HepG2 (cell line): Measurements from ENCODE around the gene NRDC. TPM values are rescaled to one million over a fixed set of nuclear protein-coding genes. Genes with fewer than 3 reads are reported as not detected.

Source experiments
- ATAC-seq: fragments of 200-7000 bp; cut with Tn5 transposase; 3 replicates; pipeline ENCODE4 v1.9.1; 2020; ENCODE audit warnings: mild to moderate bottlenecking, moderate library complexity
- BruUV-seq: library from RNA; stranded (reverse); fragments of 400-500 nt; replicated peaks from 2 replicates; lab custom pipeline; 2021; lab: Mats Ljungman, UMichigan
- CTCF ChIA-PET: fragments of 300-600 bp; formaldehyde crosslinking; extraction: SDS; loops from one replicate; lab custom pipeline; 2021; ENCODE audit warnings: low total read pairs, inconsistent platforms, low intra/inter-chr PET ratio; lab: Yijun Ruan, JAX
- POLR2A ChIA-PET: fragments of 350-600 bp; sonication (Branson Sonifier 250); formaldehyde crosslinking; loops from one replicate; lab custom pipeline; 2020; ENCODE audit warnings: antibody characterized with exemption, inconsistent platforms; lab: Yijun Ruan, JAX
- DNase-seq: peaks from one replicate; pipeline ENCODE4 v3.0.0-alpha.2; 2015; ENCODE audit warnings: low spot score
- FAIRE-seq: peaks from 3 replicates; lab custom pipeline; 2011; peaks lifted over from hg19 to GRCh38; lab: Jason Lieb, UNC
- H2AFZ ChIP-seq: one replicate; pipeline ENCODE4 v1.6.1; 2011; ENCODE audit warnings: low read length, inconsistent platforms
- H3K27ac ChIP-seq: fragments of 300-600 bp; 3 replicates; pipeline ENCODE4 v1.8.0; 2011; ENCODE audit warnings: mixed run types, mild to moderate bottlenecking, mixed read lengths, low read length, inconsistent platforms; ENCODE audit not compliant: insufficient read depth; ENCODE audit errors: extremely low read length
- H3K27me3 ChIP-seq, 2 experiments: fragments of 200-600 bp in 1 of 2; 2 replicates in 1 of 2; 3 replicates in 1 of 2; pipeline versions ENCODE4 v1.6.0 to v1.8.0; 2011; ENCODE audit warnings: low read length in 2 of 2, mild to moderate bottlenecking in 2 of 2, moderate library complexity in 2 of 2, inconsistent platforms in 1 of 2; ENCODE audit not compliant: insufficient read depth in 2 of 2, control insufficient read depth in 1 of 2
- H3K36me3 ChIP-seq, 2 experiments: fragments of 200-600 bp in 1 of 2; replicated peaks in 1 of 2; 2 replicates in 1 of 2; 3 replicates in 1 of 2; pipeline versions ENCODE4 v1.5.1 to v1.8.0; 2011; ENCODE audit warnings: low read length in 2 of 2, inconsistent platforms in 1 of 2; ENCODE audit not compliant: insufficient read depth in 2 of 2, control insufficient read depth in 1 of 2
- H3K4me1 ChIP-seq: 2 replicates; pipeline ENCODE4 v1.5.1; 2012; ENCODE audit warnings: low read length, inconsistent platforms; ENCODE audit not compliant: insufficient read depth
- H3K4me2 ChIP-seq: 2 replicates; pipeline ENCODE4 v1.6.0; 2011; ENCODE audit warnings: low read depth, low read length, inconsistent platforms
- H3K4me3 ChIP-seq, 3 experiments: fragments of 200-600 bp in 1 of 3; sonication (generic), shearing (Covaris generic) in 1 of 3; replicated peaks in 1 of 3; 2 replicates each; pipeline ENCODE4 v1.5.1; 2011 to 2016; ENCODE audit warnings: low read length in 3 of 3, inconsistent platforms in 2 of 3, low read depth in 2 of 3, mild to moderate bottlenecking in 2 of 3, control low read depth in 1 of 3, mixed read lengths in 1 of 3; ENCODE audit not compliant: insufficient read depth in 1 of 3
- H3K79me2 ChIP-seq: one replicate; pipeline ENCODE4 v1.6.1; 2011; ENCODE audit warnings: low read length, inconsistent platforms; ENCODE audit not compliant: insufficient read depth
- H3K9ac ChIP-seq: 2 replicates; pipeline ENCODE4 v1.6.0; 2011; ENCODE audit warnings: mild to moderate bottlenecking, low read depth, low read length, inconsistent platforms; ENCODE audit not compliant: insufficient read depth
- H3K9me3 ChIP-seq: 2 replicates; pipeline ENCODE4 v1.5.1; 2012; ENCODE audit warnings: mild to moderate bottlenecking, low read length
- H4K20me1 ChIP-seq: 2 replicates; pipeline ENCODE4 v1.6.0; 2011; ENCODE audit warnings: inconsistent platforms, mild to moderate bottlenecking, low read length, moderate library complexity; ENCODE audit not compliant: insufficient read depth
- AGO1 ChIP-seq: fragments of 200-400 bp; formaldehyde crosslinking; IDR thresholded peaks from 2 replicates; pipeline ENCODE4 v1.6.1; 2017; ENCODE audit warnings: mild to moderate bottlenecking, low read depth, low read length, moderate library complexity; ENCODE audit not compliant: poor library complexity, severe bottlenecking
- HDAC1 ChIP-seq: sonication (generic); formaldehyde crosslinking; IDR thresholded peaks from 2 replicates; pipeline ENCODE4 v1.5.1; 2020; ENCODE audit warnings: mild to moderate bottlenecking, missing genetic modification reagents
- KLF11 ChIP-seq: IDR thresholded peaks from 2 replicates; pipeline ENCODE4 v1.6.1; 2016; ENCODE audit warnings: missing compliant biosample characterization
- PAX8 ChIP-seq: sonication (generic); formaldehyde crosslinking; IDR thresholded peaks from 2 replicates; pipeline ENCODE4 v1.8.0; 2022; ENCODE audit warnings: mild to moderate bottlenecking, missing genetic modification reagents, borderline replicate concordance
- REXO4 ChIP-seq: sonication (generic); formaldehyde crosslinking; IDR thresholded peaks from 2 replicates; pipeline ENCODE4 v1.8.0; 2022; ENCODE audit warnings: missing genetic modification reagents, mild to moderate bottlenecking, borderline replicate concordance
- SIN3A ChIP-seq: IDR thresholded peaks from 2 replicates; pipeline ENCODE4 v1.6.1; 2011; ENCODE audit warnings: low read depth, mild to moderate bottlenecking, control low read depth, low read length, borderline replicate concordance
- ZBTB2 ChIP-seq: sonication (generic); formaldehyde crosslinking; IDR thresholded peaks from 2 replicates; pipeline ENCODE4 v1.8.0; 2022; ENCODE audit warnings: low read depth, missing genetic modification reagents
- ZNF407 ChIP-seq: sonication (generic); formaldehyde crosslinking; IDR thresholded peaks from one replicate; pipeline ENCODE4 v1.5.1; 2020; ENCODE audit warnings: mild to moderate bottlenecking, missing genetic modification reagents; ENCODE audit errors: not compliant biosample characterization
- in situ Hi-C: cut with HindIII; loops from 2 replicates; pipeline ENCODE4 v1.10.0; 2017; ENCODE audit warnings: low pct_unique_long_range_greater_than_20kb; ENCODE audit not compliant: extremely low pct_ligation_motif_present
- intact Hi-C: fragments of 100-400 bp; cut with micrococcal nuclease; formaldehyde crosslinking; loops from one replicate; pipeline ENCODE4 v1.10.0; 2022; ENCODE audit not compliant: unreplicated experiment
- polyA plus RNA-seq, 8 experiments: library from polyadenylated mRNA; depleted of rRNA in 3 of 8; stranded (reverse) in 7 of 8; unstranded in 1 of 8; fragments of >200 nt; fragmentation: Illumina TruSeq in 4 of 8; extraction: Trizol in 4 of 8; gene quantifications; 2 replicates each; pipeline versions ENCODE4 v1.2.1 to v1.2.3, GENCODE V29; 2011 to 2016; ENCODE audit warnings: low read depth in 4 of 8, missing spikeins in 1 of 8, mixed read lengths in 1 of 8; ENCODE audit not compliant: insufficient read depth in 1 of 8
- total RNA-seq, 5 experiments: library from RNA; depleted of rRNA; stranded (reverse); fragments of >200 nt; fragmentation: Illumina TruSeq; extraction: Trizol; gene quantifications; 2 replicates each; pipeline ENCODE4 v1.2.3, GENCODE V29; 2016; ENCODE audit warnings: low read depth in 1 of 5

Gene NRDC
- total and polyA plus RNA-seq, 2 of the 13 experiments (the other 11 are each of a cell fraction or from before 2014, with no cell fraction given): 57.6 to 64.9 TPM

GRCh38 chr1:51753969-51754368 is 124.6 kb downstream of the NRDC start:
- Histone ChIP-seq H2AFZ (no peak overlapping the region), H3K27me3 (no peaks in the 10 kb centered on the region), H3K4me3 (no peak overlapping the region), H3K27ac (no peak overlapping the region), H3K9me3 (no peaks in the 10 kb centered on the region), H3K4me2 (no peak overlapping the region), H3K4me1 (no peaks in the 10 kb centered on the region), H4K20me1 (no peaks in the 10 kb centered on the region), H3K36me3 (peaks cover 10 to 49% of the 10 kb centered on the region in 2 experiments), H3K9ac (no peak overlapping the region), H3K79me2 (no peaks in the 10 kb centered on the region)
- FAIRE-seq: no peak
- ChIA-PET CTCF (no interaction called here), POLR2A (no interaction called here)
- in situ Hi-C loops (no loop called here), intact Hi-C loops (no loop called here)
- no TSS peak for BruUV-seq
- TF ChIP-seq REXO4 (CRISPR knock-in tag): no peak
- no peak for TF ChIP-seq AGO1
- TF ChIP-seq KLF11 (CRISPR knock-in tag): no peak
- TF ChIP-seq HDAC1 (CRISPR knock-in tag): no peak
- no peak for TF ChIP-seq ZNF407
- no peak for TF ChIP-seq ZBTB2 (CRISPR knock-in tag)
- no peak for TF ChIP-seq PAX8 (CRISPR knock-in tag)
- no peak for TF ChIP-seq SIN3A
- ATAC-seq: no peak
- DNase-seq: no peak
